IMR-90 (cell line): Measurements from ENCODE around the gene PARD6G. TPM values are rescaled to one million over a fixed set of nuclear protein-coding genes. Genes with fewer than 3 reads are reported as not detected.

Experiments used
- ATAC-seq: fragments of 200-7000 bp; cut with Tn5 transposase; 2 replicates; pipeline ENCODE4 v1.9.1; 2020; ENCODE audit warnings: low read depth, mild to moderate bottlenecking, moderate library complexity
- BruUV-seq: library from RNA; stranded (reverse); fragments of 400-500 nt; replicated peaks from 2 replicates; lab custom pipeline; 2021; lab: Mats Ljungman, UMichigan
- CTCF ChIA-PET: fragments of 300-600 bp; formaldehyde crosslinking; extraction: SDS; loops from one replicate; lab custom pipeline; 2021; ENCODE audit warnings: antibody characterized with exemption; lab: Yijun Ruan, JAX
- POLR2A ChIA-PET: fragments of 300-600 bp; sonication (Branson Sonifier 250); formaldehyde crosslinking; loops from one replicate; lab custom pipeline; 2022; ENCODE audit warnings: antibody characterized with exemption; ENCODE audit not compliant: unreplicated experiment; lab: Charles Lee
- DNase-seq: peaks from one replicate; pipeline ENCODE4 v3.0.0; 2013
- H2AFZ ChIP-seq: replicated peaks from 2 replicates; pipeline ENCODE3; 2013; ENCODE audit warnings: low read length, mild to moderate bottlenecking; ENCODE audit not compliant: poor library complexity
- H2AK5ac ChIP-seq: 2 replicates; pipeline ENCODE4 v1.6.1; 2013; ENCODE audit warnings: low read depth, low read length, inconsistent platforms
- H2AK9ac ChIP-seq: replicated peaks from 2 replicates; pipeline ENCODE3; 2013; ENCODE audit warnings: mild to moderate bottlenecking, low read depth, low read length, moderate library complexity; ENCODE audit not compliant: poor library complexity
- H2BK120ac ChIP-seq: 2 replicates; pipeline ENCODE4 v1.6.1; 2013; ENCODE audit warnings: low read depth, low read length, inconsistent platforms
- H2BK15ac ChIP-seq: 3 replicates; pipeline ENCODE4 v1.6.1; 2013; ENCODE audit warnings: low read depth, low read length, inconsistent platforms
- H2BK20ac ChIP-seq: 2 replicates; pipeline ENCODE4 v1.6.1; 2013; ENCODE audit warnings: low read depth, mild to moderate bottlenecking, inconsistent platforms, low read length, moderate library complexity
- H2BK5ac ChIP-seq: 2 replicates; pipeline ENCODE4 v1.6.1; 2013; ENCODE audit warnings: mild to moderate bottlenecking, low read depth, low read length, inconsistent platforms; ENCODE audit not compliant: poor library complexity, severe bottlenecking
- H3K14ac ChIP-seq: replicated peaks from 2 replicates; pipeline ENCODE4 v1.6.1; 2013; ENCODE audit warnings: low read depth, low read length, inconsistent platforms
- H3K18ac ChIP-seq: 2 replicates; pipeline ENCODE4 v1.6.1; 2013; ENCODE audit warnings: low read depth, low read length, control low read depth
- H3K23ac ChIP-seq: 2 replicates; pipeline ENCODE4 v1.6.1; 2013; ENCODE audit warnings: low read depth, low read length, inconsistent platforms
- H3K27ac ChIP-seq: 2 replicates; pipeline ENCODE4 v1.5.1; 2013; ENCODE audit warnings: mild to moderate bottlenecking, control low read depth, low read length; ENCODE audit not compliant: insufficient read depth
- H3K27me3 ChIP-seq: 2 replicates; pipeline ENCODE4 v1.6.1; 2013; ENCODE audit warnings: low read length; ENCODE audit not compliant: control insufficient read depth, insufficient read depth
- H3K36me3 ChIP-seq: 2 replicates; pipeline ENCODE4 v1.6.1; 2013; ENCODE audit warnings: low read length, mixed read lengths; ENCODE audit not compliant: control insufficient read depth, insufficient read depth
- H3K4ac ChIP-seq: 2 replicates; pipeline ENCODE4 v1.6.1; 2013; ENCODE audit warnings: low read depth, low read length, inconsistent platforms
- H3K4me1 ChIP-seq: 2 replicates; pipeline ENCODE4 v1.6.1; 2013; ENCODE audit warnings: low read length, mixed read lengths; ENCODE audit not compliant: control insufficient read depth, insufficient read depth
- H3K4me2 ChIP-seq: 2 replicates; pipeline ENCODE4 v1.6.1; 2013; ENCODE audit warnings: low read depth, mild to moderate bottlenecking, control low read depth, low read length, moderate library complexity
- H3K4me3 ChIP-seq: 2 replicates; pipeline ENCODE4 v1.5.1; 2013; ENCODE audit warnings: low read depth, mild to moderate bottlenecking, control low read depth, low read length, moderate library complexity; ENCODE audit not compliant: insufficient read depth
- H3K56ac ChIP-seq: 2 replicates; pipeline ENCODE4 v1.6.1; 2013; ENCODE audit warnings: low read length, inconsistent platforms; ENCODE audit not compliant: insufficient read depth; ENCODE audit errors: extremely low read depth
- H3K79me1 ChIP-seq, 2 experiments: 2 replicates each; pipeline ENCODE4 v1.6.1; 2013; ENCODE audit warnings: low read length in 2 of 2, inconsistent platforms in 1 of 2, low read depth in 1 of 2
- H3K9ac ChIP-seq: 2 replicates; pipeline ENCODE4 v1.6.1; 2013; ENCODE audit warnings: low read depth, low read length, control low read depth
- H3K9me1 ChIP-seq: 2 replicates; pipeline ENCODE4 v1.6.1; 2013; ENCODE audit warnings: low read length, inconsistent platforms; ENCODE audit not compliant: insufficient read depth
- H3K9me3 ChIP-seq: 2 replicates; pipeline ENCODE4 v1.6.1; 2013; ENCODE audit warnings: low read length; ENCODE audit not compliant: control insufficient read depth, insufficient read depth
- H4K20me1 ChIP-seq: 2 replicates; pipeline ENCODE4 v1.6.1; 2013; ENCODE audit warnings: low read length, inconsistent platforms; ENCODE audit not compliant: insufficient read depth
- H4K5ac ChIP-seq: 2 replicates; pipeline ENCODE4 v1.6.1; 2013; ENCODE audit warnings: mild to moderate bottlenecking, low read depth, low read length, control low read depth
- H4K8ac ChIP-seq, 2 experiments: 2 replicates each; pipeline ENCODE4 v1.6.1; 2013; ENCODE audit warnings: low read depth in 2 of 2, low read length in 2 of 2, control low read depth in 1 of 2, inconsistent platforms in 1 of 2
- H4K91ac ChIP-seq: 2 replicates; pipeline ENCODE4 v1.6.1; 2013; ENCODE audit warnings: low read depth, low read length, inconsistent platforms; ENCODE audit not compliant: insufficient read depth
- CEBPB ChIP-seq: IDR thresholded peaks from 2 replicates; pipeline ENCODE4 v1.6.1; 2012; ENCODE audit warnings: low read depth, low read length, improper control_type of control experiment
- CTCF ChIP-seq: conservative IDR thresholded peaks from 2 replicates; pipeline ENCODE4 v1.5.1; 2012; ENCODE audit warnings: mild to moderate bottlenecking, low read depth, low read length, improper control_type of control experiment
- MAFK ChIP-seq: IDR thresholded peaks from 2 replicates; pipeline ENCODE4 v1.6.1; 2012; ENCODE audit warnings: low read depth, low read length, improper control_type of control experiment
- MXI1 ChIP-seq: IDR thresholded peaks from 2 replicates; pipeline ENCODE4 v1.6.1; 2012; ENCODE audit warnings: low read depth, mild to moderate bottlenecking, low read length, moderate library complexity, borderline replicate concordance
- WGBS, 2 experiments: methylation state at CpG; one replicate each; pipeline versions ENCODE4 v1.1.5 to v1.1.7; 2013; ENCODE audit warnings: missing lambda C conversion rate in 2 of 2; ENCODE audit not compliant: insufficient read length in 1 of 2; ENCODE audit errors: extremely low coverage in 2 of 2; 5-methylcytosine and 5-hydroxymethylcytosine counted together
- dilution Hi-C: fragments of 300-500 bp; cut with HindIII; formaldehyde crosslinking; loops from one replicate; pipeline ENCODE4 v1.14.3; 2018; ENCODE audit warnings: low sequenced_read_pairs; ENCODE audit not compliant: unreplicated experiment
- in situ Hi-C: fragments of 300-500 bp; cut with MboI; formaldehyde crosslinking; loops from 3 replicates; pipeline ENCODE4 v1.14.3; 2019; ENCODE audit warnings: low sequenced_read_pairs, inconsistent platforms, mixed read lengths
- intact Hi-C: fragments of 100-400 bp; cut with micrococcal nuclease; formaldehyde crosslinking; loops from 2 replicates; pipeline ENCODE4 v1.10.0; 2022
- polyA plus RNA-seq, 3 experiments: library from polyadenylated mRNA; depleted of rRNA; stranded (reverse); fragments of >200 nt; gene quantifications; 2 replicates each; pipeline ENCODE4 v1.2.3, GENCODE V29; 2012; ENCODE audit warnings: low replicate concordance in 1 of 3
- total RNA-seq: library from RNA; depleted of rRNA; stranded (reverse); fragments of >200 nt; gene quantifications from 2 replicates; pipeline ENCODE4 v1.2.3, GENCODE V29; 2012

Gene PARD6G
- total and polyA plus RNA-seq, 2 of the 4 experiments (the other 2 are of a cell fraction): 2.5 to 4.6 TPM

DNA sequence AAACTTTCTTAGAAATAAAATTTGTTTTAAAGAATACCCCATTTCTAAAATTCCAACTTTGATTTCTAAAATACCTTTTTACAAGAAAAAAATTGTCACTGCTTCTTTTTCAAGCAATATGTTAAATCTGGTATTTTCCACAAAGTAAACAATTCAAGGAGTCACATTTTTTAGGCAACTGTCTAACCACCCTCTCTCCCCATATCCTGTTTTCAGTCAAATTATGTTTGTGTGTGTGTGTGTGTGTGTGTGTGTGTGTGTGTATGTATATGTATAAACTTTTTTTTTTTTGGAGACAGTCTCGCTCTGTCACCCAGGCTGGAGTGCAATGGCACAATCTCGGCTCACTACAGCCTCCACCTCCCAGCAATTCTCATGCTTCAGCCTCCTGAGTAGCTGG, 79.0 kb downstream of the PARD6G start:
- Histone ChIP-seq H3K36me3 (no peaks in the 10 kb centered on the region), H3K79me1 (peaks cover 0 to 6% of the 10 kb centered on the region in 2 experiments; a peak in 1 of 4 replicates), H2BK20ac (no peak overlapping the region), H3K27me3 (no peaks in the 10 kb centered on the region), H2BK15ac (no peak overlapping the region), H3K18ac (no peak overlapping the region), H2AK5ac (no peak overlapping the region), H4K5ac (no peak overlapping the region), H4K91ac (no peak overlapping the region), H3K23ac (no peak overlapping the region), H4K8ac (no peak overlapping the region), H3K27ac (no peak overlapping the region), H3K4me3 (no peak overlapping the region), H3K4me2 (no peak overlapping the region), H3K14ac (no peak overlapping the region), H4K20me1 (no peaks in the 10 kb centered on the region; the same call in 1 of the 2 replicates), H3K56ac (no peak overlapping the region), H2AK9ac (no peak overlapping the region), H3K9ac (no peak overlapping the region), H3K9me1 (peaks cover 18% of the 10 kb centered on the region), H3K4me1 (peaks cover 2% of the 10 kb centered on the region; the same call in 1 of the 2 replicates), H3K4ac (no peak overlapping the region), H2AFZ (no peak overlapping the region), H3K9me3 (peaks cover 8% of the 10 kb centered on the region), H2BK5ac (no peak overlapping the region), H2BK120ac (no peak overlapping the region)
- intact Hi-C loops (no loop called here), in situ Hi-C loops (no loop called here), dilution Hi-C loops (no loop called here)
- DNase-seq (no peak), ATAC-seq (no peak)
- WGBS, 2 experiments: no CpG with 5 or more reads among the region's 2 CpGs
- POLR2A ChIA-PET: no interaction called here
- no peak for TF ChIP-seq MXI1
- TF ChIP-seq MAFK: no peak
- TF ChIP-seq CEBPB: no peak
- TF ChIP-seq CTCF: no peak
- CTCF ChIA-PET: no interaction called here
- BruUV-seq: no TSS peak
